ENCODE measurements around the gene CCDC97.
"Not testable (repeated sequence)": the region's sequence is repeated elsewhere in the genome, so short reads cannot be mapped to it uniquely, and the experiment has no call there.

The CCDC97 gene

GRCh38 chr19:41288673-41289530 is 21.1 kb upstream of the CCDC97 start:
- H3K27ac Mint-ChIP-seq = peak overlapping the region; percentile 38
- no peaks in the 10 kb centered on the region for H3K27me3 Mint-ChIP-seq
- no peaks in the 10 kb centered on the region for H3K9me3 Mint-ChIP-seq
- H3K4me3 Mint-ChIP-seq = no peak overlapping the region
- ATAC-seq (ENCODE audit: low read depth) (no peak), DNase-seq (ENCODE audit: low spot score in 2 of 2) (no peak)
- H3K36me3 Mint-ChIP-seq = peaks cover 28% of the 10 kb centered on the region
- no peaks in the 10 kb centered on the region for H3K4me1 Mint-ChIP-seq

- H3K4me1 Mint-ChIP-seq; H3K9me3 Mint-ChIP-seq; H3K27me3 Mint-ChIP-seq; H3K4me3 Mint-ChIP-seq; DNase-seq (ENCODE audit: low spot score in 2 of 2); ATAC-seq (ENCODE audit: low read depth): not testable (repeated sequence)
- Mint-ChIP-seq H3K36me3 (peaks cover 30% of the 10 kb centered on the region), H3K27ac (peak overlapping the region; percentile 38)
Observed at GRCh38 chr19:41289814-41290213, 20.2 kb upstream of the CCDC97 start.

GRCh38 chr19:41294393-41294792 is 15.6 kb upstream of the CCDC97 start:
- DNase-seq (ENCODE audit: low spot score in 2 of 2) = no peak
- Mint-ChIP-seq H3K4me1 (peaks cover 19% of the 10 kb centered on the region), H3K27ac (peak overlapping the region; percentile 84), H3K9me3 (no peaks in the 10 kb centered on the region), H3K36me3 (peaks cover 32% of the 10 kb centered on the region), H3K4me3 (no peak overlapping the region), H3K27me3 (no peaks in the 10 kb centered on the region)
- no peak for ATAC-seq (ENCODE audit: low read depth)

GRCh38 chr19:41295499-41295898 is 14.5 kb upstream of the CCDC97 start:
- Mint-ChIP-seq H3K27ac (peak overlapping the region; percentile 100), H3K9me3 (no peaks in the 10 kb centered on the region), H3K4me3 (no peak overlapping the region), H3K27me3 (no peaks in the 10 kb centered on the region), H3K36me3 (peaks cover 30% of the 10 kb centered on the region), H3K4me1 (peaks cover 30% of the 10 kb centered on the region)
- DNase-seq (ENCODE audit: low spot score in 2 of 2) (no peak), ATAC-seq (ENCODE audit: low read depth) (no peak)

- peaks cover 28% of the 10 kb centered on the region for H3K36me3 Mint-ChIP-seq
- no peak overlapping the region for H3K4me3 Mint-ChIP-seq
- H3K27ac Mint-ChIP-seq = peak overlapping the region; percentile 100
- DNase-seq (ENCODE audit: low spot score in 2 of 2) (no peak), ATAC-seq (ENCODE audit: low read depth) (no peak)
- no peaks in the 10 kb centered on the region for H3K27me3 Mint-ChIP-seq
- H3K4me1 Mint-ChIP-seq = peaks cover 34% of the 10 kb centered on the region
- no peaks in the 10 kb centered on the region for H3K9me3 Mint-ChIP-seq
Observed at GRCh38 chr19:41296433-41296871, 13.5 kb upstream of the CCDC97 start.

GRCh38 chr19:41297628-41298347 is 12.2 kb upstream of the CCDC97 start:
- H3K4me1 Mint-ChIP-seq = peaks cover 42% of the 10 kb centered on the region
- H3K4me3 Mint-ChIP-seq = peak overlapping the region; percentile 58
- peaks cover 26% of the 10 kb centered on the region for H3K36me3 Mint-ChIP-seq
- peak overlapping the region; percentile 100 for H3K27ac Mint-ChIP-seq
- ATAC-seq (ENCODE audit: low read depth) = peak; percentile 82
- no peaks in the 10 kb centered on the region for H3K9me3 Mint-ChIP-seq
- H3K27me3 Mint-ChIP-seq = no peaks in the 10 kb centered on the region
- peak; percentile 63 to 81 for DNase-seq (ENCODE audit: low spot score in 2 of 2)

- peak; percentile 56 for ATAC-seq (ENCODE audit: low read depth)
- Mint-ChIP-seq H3K27me3 (no peaks in the 10 kb centered on the region), H3K4me3 (peak overlapping the region; percentile 58), H3K4me1 (peaks cover 44% of the 10 kb centered on the region), H3K27ac (peak overlapping the region; percentile 100), H3K9me3 (no peaks in the 10 kb centered on the region), H3K36me3 (peaks cover 28% of the 10 kb centered on the region)
- DNase-seq (ENCODE audit: low spot score in 2 of 2) = peak in 1 of 2 donors; percentile 59
Observed at GRCh38 chr19:41298348-41298964, 11.5 kb upstream of the CCDC97 start.

- H3K36me3 Mint-ChIP-seq = peaks cover 26% of the 10 kb centered on the region
- no peak for ATAC-seq (ENCODE audit: low read depth)
- no peak overlapping the region for H3K4me3 Mint-ChIP-seq
- peak overlapping the region; percentile 100 for H3K27ac Mint-ChIP-seq
- peaks cover 45% of the 10 kb centered on the region for H3K4me1 Mint-ChIP-seq
- no peaks in the 10 kb centered on the region for H3K27me3 Mint-ChIP-seq
- no peaks in the 10 kb centered on the region for H3K9me3 Mint-ChIP-seq
- no peak for DNase-seq (ENCODE audit: low spot score in 2 of 2)
Observed at GRCh38 chr19:41299046-41299754, 10.8 kb upstream of the CCDC97 start.

- H3K4me3 Mint-ChIP-seq = no peak overlapping the region
- ATAC-seq (ENCODE audit: low read depth) (no peak), DNase-seq (ENCODE audit: low spot score in 2 of 2) (no peak)
- H3K27ac Mint-ChIP-seq = peak overlapping the region; percentile 100
- H3K36me3 Mint-ChIP-seq = peaks cover 24% of the 10 kb centered on the region
- no peaks in the 10 kb centered on the region for H3K9me3 Mint-ChIP-seq
- H3K4me1 Mint-ChIP-seq = peaks cover 47% of the 10 kb centered on the region
- H3K27me3 Mint-ChIP-seq = no peaks in the 10 kb centered on the region
Observed at GRCh38 chr19:41299755-41300089, 10.2 kb upstream of the CCDC97 start.

GRCh38 chr19:41300555-41300954 is 9.4 kb upstream of the CCDC97 start:
- ATAC-seq (ENCODE audit: low read depth) = no peak
- Mint-ChIP-seq H3K27ac (peak overlapping the region; percentile 100), H3K4me3 (no peak overlapping the region), H3K27me3 (no peaks in the 10 kb centered on the region), H3K36me3 (peaks cover 25% of the 10 kb centered on the region), H3K9me3 (no peaks in the 10 kb centered on the region), H3K4me1 (peaks cover 47% of the 10 kb centered on the region)
- DNase-seq (ENCODE audit: low spot score in 2 of 2) = no peak

GRCh38 chr19:41302624-41303351 is 7.2 kb upstream of the CCDC97 start:
- no peaks in the 10 kb centered on the region for H3K9me3 Mint-ChIP-seq
- no peaks in the 10 kb centered on the region for H3K27me3 Mint-ChIP-seq
- DNase-seq (ENCODE audit: low spot score in 2 of 2) = peak; percentile 65 to 66
- peak; percentile 62 for ATAC-seq (ENCODE audit: low read depth)
- H3K36me3 Mint-ChIP-seq = peaks cover 24% of the 10 kb centered on the region
- H3K4me1 Mint-ChIP-seq = peaks cover 44% of the 10 kb centered on the region
- H3K4me3 Mint-ChIP-seq = peak overlapping the region; percentile 61
- peak overlapping the region; percentile 100 for H3K27ac Mint-ChIP-seq

GRCh38 chr19:41303954-41304353 is 6.0 kb upstream of the CCDC97 start:
- Mint-ChIP-seq H3K27me3 (no peaks in the 10 kb centered on the region), H3K4me1 (peaks cover 46% of the 10 kb centered on the region), H3K4me3 (no peak overlapping the region), H3K27ac (peak overlapping the region; percentile 100), H3K36me3 (peaks cover 24% of the 10 kb centered on the region), H3K9me3 (no peaks in the 10 kb centered on the region)
- ATAC-seq (ENCODE audit: low read depth) (no peak), DNase-seq (ENCODE audit: low spot score in 2 of 2) (no peak)
